GM18499 (cell line): Measurements from ENCODE around the gene SNRPA1.

Source experiments
- ATAC-seq: cut with Tn5 transposase; IDR thresholded peaks from one replicate; pipeline ENCODE4 v1.9.1; 2021; ENCODE audit warnings: moderate number of reproducible peaks; ENCODE audit not compliant: insufficient read depth, unreplicated experiment

The SNRPA1 gene

GRCh38 chr15:101264911-101265641 lies 30.0 kb downstream of the SNRPA1 start:
- ATAC-seq = no peak

- ATAC-seq = no peak
Observed at GRCh38 chr15:101264011-101264410, 31.0 kb downstream of the SNRPA1 start.

- no peak for ATAC-seq
Observed at GRCh38 chr15:101262551-101262950, 32.5 kb downstream of the SNRPA1 start.

DNA sequence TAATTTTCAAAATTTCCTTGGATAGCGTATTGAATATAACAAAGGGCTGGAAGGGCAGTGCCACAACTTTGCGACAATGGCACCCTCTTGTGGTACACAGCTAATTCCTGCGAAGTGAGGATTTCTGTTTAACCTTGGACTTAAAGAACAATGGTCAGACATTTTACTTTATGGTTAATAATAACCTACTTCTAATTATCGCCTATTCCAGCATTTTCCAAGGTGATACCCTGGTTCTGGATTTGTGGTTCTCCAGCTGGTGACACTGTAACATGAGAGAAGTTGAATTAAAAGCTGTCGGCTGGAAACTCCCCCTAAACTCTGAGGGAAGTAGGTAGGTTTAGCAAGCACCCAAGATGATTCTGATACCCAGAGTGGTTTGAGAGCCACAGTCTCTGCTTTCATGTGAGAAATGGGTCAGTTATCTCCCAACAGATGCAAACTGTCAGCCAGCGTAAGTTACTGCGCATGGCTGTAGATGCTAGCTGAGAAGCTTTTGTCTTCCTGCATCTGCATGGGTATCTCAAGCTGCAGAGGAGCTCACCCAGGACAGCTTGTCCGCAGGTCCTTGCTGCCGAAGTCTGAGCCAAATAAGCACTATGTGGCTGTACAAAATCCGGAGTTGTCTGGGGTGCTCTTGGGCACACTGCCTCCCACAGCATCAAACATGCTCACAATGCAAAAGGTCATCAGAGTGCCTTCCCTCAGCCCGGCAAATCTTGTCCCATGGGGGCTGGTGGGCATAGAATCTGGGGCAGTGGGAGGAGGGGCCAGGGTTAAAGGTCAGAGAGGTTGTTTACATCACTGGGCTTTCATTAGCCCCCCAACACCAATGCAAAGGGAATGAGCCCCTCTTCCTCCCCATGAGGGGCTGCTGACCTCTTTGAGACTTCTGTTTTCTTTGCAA lies 36.6 kb downstream of the SNRPA1 start:
- ATAC-seq = no peak

DNA sequence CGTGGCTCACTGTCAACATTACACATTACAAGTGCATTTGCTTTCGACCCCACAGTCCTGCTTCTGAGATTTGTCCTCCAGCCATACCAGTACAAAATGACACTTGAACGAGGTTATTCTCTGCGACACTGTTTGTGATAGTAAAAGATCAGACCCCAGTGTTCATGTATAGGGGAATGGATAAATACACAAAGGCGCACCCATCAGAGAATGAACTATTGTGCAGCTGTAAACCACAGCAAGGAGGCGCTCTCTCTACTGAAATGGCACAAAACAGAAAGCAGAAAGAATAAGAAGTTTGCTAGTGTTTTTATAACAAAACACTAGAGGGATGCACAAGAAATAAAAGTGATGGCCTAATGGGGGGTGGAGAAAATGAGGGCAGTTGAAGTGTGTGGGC lies 38.3 kb downstream of the SNRPA1 start:
- ATAC-seq = no peak

DNA sequence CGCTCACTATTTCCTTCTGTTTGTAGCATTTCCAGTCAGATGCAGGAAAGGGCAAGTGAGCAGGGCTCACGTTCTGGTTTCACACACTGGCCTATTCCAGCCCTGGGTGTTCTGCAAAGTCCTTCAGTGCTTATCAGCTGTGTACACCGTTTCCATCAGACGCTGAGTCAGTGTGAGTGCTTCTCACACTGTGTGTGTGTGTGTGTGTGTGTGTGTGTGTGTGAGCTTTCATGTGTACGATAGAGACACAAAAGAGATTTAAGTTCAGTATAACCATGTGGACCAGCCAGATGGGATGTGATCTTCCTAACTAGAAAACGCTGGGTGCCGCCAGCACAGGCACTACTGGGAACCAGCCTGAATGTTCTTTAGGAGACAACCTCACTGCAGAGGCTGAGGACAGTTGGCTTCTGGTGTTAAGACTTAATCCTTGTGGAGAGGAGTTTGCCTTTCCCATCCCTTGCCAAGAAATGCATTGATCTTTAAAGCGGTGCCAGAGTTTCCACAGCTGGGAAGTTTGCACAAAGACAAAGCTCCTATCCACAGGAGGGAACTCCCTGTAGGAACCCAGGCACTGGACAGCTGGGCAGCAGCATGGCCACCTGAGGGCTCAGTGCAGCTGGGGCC lies 39.3 kb downstream of the SNRPA1 start:
- no peak for ATAC-seq

DNA sequence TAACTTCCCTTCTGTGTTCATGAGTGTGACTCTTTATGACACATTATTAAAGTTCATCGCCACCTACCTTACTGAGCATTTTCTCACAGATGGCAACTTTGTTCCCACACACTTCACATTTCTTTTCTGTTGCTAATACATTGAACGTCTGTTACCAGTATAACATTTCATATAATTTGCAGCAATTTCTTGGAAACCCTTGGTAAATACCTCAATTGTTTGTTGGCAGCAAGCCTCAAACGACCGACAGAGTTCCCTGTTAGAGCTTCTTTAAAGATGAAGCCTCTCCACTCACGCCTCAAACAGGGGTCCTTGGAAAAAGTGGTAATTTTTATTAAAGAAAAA lies 40.0 kb downstream of the SNRPA1 start:
- ATAC-seq = no peak

DNA sequence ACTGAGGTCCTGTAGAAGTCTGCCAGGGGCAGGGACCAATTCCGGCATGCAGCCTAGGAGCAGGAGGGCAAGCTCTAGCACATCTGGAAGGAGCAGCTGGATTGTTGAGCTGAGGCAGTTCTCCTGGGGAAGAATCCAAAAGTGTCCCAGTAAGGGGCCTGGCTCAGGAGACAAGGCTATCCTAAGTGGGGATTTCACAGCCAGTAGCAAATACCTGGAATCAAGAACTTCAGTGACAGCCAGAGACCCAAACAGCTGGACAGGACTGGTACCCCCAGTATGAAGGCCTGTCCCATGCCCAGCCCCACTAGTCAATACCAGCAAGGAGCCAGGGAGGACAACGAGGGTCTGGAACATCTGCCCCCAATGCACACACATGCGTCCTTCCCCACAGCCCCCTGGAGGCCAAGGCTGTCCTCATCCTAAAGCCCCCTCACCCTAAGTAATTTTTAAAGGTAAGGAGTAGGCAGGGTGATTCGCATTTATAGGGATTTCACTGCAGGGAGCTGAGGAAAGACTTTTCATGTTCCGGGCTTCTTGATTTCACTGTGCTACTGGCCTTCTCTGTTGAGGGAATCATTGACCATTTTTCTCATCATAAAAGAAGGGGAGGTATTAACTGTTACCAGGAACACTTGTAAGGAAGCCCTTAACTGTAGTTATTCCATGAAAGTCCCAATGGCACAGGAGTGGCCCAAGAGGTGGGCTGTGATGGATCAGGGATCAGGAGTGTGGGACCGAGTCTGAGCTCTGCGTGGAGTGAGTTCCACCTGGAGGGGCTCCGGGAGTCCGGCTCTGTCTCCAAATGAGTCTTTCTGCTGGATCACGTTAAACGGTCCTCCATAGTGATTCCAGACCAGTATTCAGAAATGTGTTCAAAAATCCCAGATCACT lies 40.6 kb downstream of the SNRPA1 start:
- ATAC-seq = no peak

DNA sequence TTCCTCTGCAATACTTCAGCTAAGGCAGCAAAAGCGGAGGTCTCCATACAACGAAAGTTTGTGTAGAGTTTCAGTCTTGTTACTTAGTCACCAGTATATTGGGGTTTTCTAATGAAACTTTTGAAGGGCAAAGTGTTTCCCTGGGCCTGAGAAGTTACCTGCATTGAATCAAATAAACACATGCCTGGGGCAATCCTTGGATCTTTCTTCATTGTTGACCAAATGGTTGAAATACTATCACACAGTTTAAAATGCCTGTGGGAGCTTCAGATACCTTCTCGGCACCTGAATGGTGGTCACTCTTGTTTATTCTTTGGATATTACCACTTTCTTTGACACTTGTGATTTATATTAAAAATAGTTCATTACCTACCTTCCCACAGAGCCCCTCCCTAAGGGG lies 42.2 kb downstream of the SNRPA1 start:
- no peak for ATAC-seq

DNA sequence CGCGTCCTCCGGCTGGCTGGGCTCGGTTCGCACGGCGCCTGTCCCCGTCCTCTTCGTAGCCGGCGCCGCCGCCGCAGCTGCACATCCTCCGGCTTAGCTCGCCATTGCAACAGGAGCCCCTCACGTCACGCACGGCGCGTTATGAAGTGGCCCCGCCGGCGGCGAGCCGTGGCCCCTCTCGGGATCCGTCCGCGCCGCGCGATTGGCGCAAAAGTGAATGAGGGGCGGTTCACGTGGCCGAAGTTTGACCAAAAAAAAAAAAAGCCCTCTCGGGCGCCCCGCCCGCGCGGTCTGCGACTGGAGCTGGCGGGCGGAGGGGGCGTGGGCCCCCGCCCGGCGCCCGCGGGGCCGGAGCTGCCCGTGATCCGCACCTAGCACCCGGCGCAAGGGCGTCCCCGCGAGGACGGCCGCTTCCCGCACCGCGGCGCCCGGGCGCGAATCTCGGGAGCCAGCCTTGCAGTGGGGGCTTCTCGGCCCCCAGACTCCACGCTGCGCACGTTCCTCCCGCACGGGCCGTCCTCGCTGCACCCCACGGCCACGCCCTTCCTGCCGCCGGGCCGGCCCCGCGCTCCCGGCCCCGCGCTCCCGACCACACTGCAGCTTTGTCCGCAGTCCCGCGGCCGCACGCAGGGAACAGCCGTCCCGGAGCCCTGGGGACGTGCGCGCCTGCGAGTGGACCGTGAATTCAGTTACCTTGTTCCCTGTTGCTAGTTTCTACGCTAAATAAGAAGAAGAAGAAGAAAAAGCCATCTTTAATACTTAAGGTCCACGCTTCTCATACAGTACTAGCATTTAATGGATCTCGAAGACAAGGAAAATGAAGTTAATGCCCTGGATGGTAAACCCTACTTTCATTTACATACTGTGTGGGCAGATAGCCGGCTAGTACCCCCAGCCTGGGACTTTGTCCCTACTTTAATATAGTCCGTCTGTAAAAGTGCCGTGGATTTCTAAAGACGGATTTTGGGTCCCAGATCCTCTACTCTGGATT lies 42.9 kb downstream of the SNRPA1 start, which contains the start of gene CHSY1:
Gene CHSY1 (minus strand): TSS at position 219 of the 991 bp plus-strand sequence. CDS start 592 bp downstream, outside the sequence.
- ATAC-seq = no peak

- ATAC-seq = no peak
Observed at GRCh38 chr15:101250873-101251829, 43.9 kb downstream of the SNRPA1 start.

DNA sequence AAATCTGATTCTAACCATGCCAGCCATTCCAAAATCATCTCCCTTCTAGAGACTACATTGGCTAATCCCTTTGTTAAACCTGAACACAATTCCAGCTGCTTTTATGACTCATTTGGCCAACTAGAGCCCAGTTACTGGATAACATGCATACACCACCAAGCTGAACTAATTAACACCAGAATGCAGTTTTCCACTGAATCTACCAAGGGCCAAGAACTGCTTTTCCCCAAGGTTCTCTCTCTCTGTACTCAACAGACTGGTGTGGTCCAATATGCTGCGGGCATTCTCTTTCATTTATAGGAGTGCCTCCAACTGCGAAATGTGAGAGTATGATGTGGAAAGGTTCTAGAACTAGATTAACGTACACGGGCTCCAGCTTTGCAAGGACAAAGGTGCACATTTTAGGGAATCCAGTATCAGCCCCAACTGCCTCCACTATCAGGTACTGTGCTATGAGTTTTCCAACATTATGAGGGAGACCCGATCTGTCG lies 44.7 kb downstream of the SNRPA1 start:
- ATAC-seq = no peak

DNA sequence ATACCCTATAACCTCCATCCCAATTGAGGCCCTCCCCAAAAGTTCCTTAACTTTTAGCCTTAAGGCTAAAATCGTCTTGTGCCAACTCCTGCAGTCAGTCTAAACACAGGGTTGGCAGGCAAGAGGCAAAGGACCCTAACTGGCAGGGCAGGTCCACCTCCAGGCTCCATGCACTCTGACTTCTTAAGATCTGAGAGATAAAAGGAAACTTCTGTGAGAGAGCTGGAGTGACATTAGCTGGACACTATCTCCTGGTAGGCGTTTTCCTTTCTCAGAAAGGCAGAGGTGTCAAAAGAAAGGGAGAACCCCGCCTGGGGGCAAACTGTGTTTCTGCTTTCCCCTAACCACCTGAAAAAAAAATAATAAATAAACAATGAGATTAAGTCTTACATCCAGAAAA lies 46.8 kb downstream of the SNRPA1 start:
- ATAC-seq = no peak

- ATAC-seq = no peak
Observed at GRCh38 chr15:101246824-101247745, 48.0 kb downstream of the SNRPA1 start.

GRCh38 chr15:101246391-101246790 lies 48.7 kb downstream of the SNRPA1 start:
- ATAC-seq = no peak

GRCh38 chr15:101244889-101245668 lies 50.0 kb downstream of the SNRPA1 start:
- ATAC-seq = no peak
